ENCODE data around the gene SETD7. TPM values are rescaled to one million over a fixed set of nuclear protein-coding genes. Genes with fewer than 3 reads are reported as not detected.
"Not testable (repeated sequence)": the region's sequence is repeated elsewhere in the genome, so short reads cannot be mapped to it uniquely, and the experiment has no call there.

The SETD7 gene
- total RNA-seq, 2 experiments from 2014 or later: 10.4 to 12.1 TPM

DNA sequence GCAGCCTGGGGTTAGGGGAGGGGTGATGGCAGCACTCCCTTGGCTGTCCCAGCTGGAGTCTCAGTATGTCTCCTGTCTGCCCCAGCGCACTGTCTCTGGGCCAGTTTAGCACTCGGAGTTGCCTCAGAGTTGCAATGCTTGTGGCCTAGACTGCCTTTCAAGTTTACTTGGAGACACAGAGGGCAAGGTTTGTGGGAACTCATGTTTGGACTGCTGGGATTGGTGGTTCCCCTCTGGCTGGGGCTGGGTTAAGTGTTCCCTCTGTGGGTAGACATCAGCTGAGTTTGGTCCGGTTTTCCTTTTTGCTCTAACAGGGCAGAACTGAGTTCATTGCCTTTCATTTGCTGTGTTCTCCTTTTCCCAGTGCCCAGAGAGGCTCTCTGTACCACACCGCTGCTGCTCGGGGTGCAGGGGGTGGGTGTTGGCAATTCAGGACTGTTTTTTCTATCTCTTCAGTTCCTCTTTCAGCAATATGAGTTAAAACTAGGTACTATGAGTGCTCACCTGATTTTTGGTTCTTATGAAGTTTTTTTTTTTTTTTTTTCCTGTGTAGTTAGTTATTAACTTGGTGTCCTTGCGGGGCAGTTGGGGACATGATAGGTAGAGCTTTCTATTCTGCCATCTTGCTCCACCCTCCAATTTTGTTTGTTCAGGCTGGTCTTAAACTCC, 84.9 kb downstream of the SETD7 start:
- ChIA-PET POLR2A (no interaction called here), CTCF (no interaction called here)
- Mint-ChIP-seq H3K36me3 (ENCODE audit: low read depth) (peaks cover 36% of the 10 kb centered on the region), H3K4me3 (no peak overlapping the region), H3K27ac (no peak overlapping the region), H3K27me3 (no peaks in the 10 kb centered on the region), H3K4me1 (ENCODE audit: low read depth) (peaks cover 5% of the 10 kb centered on the region), H3K9me3 (peaks cover 18% of the 10 kb centered on the region)
- DNase-seq (no peak), ATAC-seq (no peak)
- intact Hi-C loops (cut with micrococcal nuclease): no loop called here
- TF ChIP-seq, protein P1, sequence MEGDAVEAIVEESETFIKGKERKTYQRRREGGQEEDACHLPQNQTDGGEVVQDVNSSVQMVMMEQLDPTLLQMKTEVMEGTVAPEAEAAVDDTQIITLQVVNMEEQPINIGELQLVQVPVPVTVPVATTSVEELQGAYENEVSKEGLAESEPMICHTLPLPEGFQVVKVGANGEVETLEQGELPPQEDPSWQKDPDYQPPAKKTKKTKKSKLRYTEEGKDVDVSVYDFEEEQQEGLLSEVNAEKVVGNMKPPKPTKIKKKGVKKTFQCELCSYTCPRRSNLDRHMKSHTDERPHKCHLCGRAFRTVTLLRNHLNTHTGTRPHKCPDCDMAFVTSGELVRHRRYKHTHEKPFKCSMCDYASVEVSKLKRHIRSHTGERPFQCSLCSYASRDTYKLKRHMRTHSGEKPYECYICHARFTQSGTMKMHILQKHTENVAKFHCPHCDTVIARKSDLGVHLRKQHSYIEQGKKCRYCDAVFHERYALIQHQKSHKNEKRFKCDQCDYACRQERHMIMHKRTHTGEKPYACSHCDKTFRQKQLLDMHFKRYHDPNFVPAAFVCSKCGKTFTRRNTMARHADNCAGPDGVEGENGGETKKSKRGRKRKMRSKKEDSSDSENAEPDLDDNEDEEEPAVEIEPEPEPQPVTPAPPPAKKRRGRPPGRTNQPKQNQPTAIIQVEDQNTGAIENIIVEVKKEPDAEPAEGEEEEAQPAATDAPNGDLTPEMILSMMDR (IDR thresholded peaks at IDR 0.05): no peak

DNA sequence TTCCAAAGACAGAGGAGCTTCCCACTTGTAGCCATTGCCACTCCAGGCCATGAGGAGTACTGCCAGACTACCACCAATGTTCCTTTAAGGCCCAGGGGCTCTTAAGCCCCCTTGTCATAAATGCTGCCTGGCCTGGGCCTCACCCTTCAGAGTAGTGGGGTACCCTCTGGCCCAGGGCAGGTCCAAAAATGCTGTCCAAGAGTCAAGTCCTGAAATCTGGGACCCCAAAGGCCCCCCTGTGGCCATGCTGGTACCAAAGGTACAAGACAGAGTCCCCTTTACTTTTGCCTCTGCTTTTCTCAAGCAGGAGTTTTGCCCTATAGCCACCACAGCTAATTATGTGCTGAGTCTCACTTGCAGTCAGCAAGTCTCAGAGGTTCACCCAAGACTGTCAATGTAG, 85.7 kb downstream of the SETD7 start:
- DNase-seq (no peak), ATAC-seq (no peak)
- Mint-ChIP-seq H3K27ac (no peak overlapping the region), H3K9me3 (peaks cover 18% of the 10 kb centered on the region), H3K4me3 (no peak overlapping the region), H3K4me1 (ENCODE audit: low read depth) (peaks cover 7% of the 10 kb centered on the region), H3K36me3 (ENCODE audit: low read depth) (peaks cover 38% of the 10 kb centered on the region), H3K27me3 (no peaks in the 10 kb centered on the region)
- POLR2A ChIA-PET: no interaction called here
- CTCF ChIA-PET: no interaction called here
- intact Hi-C loops (cut with micrococcal nuclease): no loop called here
- TF ChIP-seq, protein P1 (IDR thresholded peaks at IDR 0.05): no peak

DNA sequence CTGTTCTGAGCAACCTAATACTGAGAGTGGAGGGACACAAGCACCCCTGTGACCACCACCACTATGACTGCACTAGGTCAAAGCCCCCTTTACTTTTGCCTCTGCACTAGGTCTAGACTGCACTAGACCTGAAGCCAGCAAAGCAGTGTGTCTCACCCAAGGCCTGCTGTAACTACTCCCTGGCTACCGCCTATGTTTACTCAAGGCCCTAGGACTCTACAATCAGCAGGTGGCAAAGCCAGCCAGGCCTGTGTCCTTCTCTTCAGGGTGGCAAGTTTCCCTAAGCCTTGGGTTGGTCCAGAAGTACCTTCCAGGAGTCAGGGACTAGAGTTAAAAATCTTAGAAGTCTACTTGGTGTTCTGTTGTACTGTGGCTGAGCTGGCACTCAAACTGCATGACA, 86.2 kb downstream of the SETD7 start:
- Mint-ChIP-seq H3K9me3 (peaks cover 18% of the 10 kb centered on the region), H3K4me1 (ENCODE audit: low read depth) (peaks cover 7% of the 10 kb centered on the region), H3K4me3 (no peak overlapping the region), H3K36me3 (ENCODE audit: low read depth) (peaks cover 38% of the 10 kb centered on the region), H3K27me3 (no peaks in the 10 kb centered on the region), H3K27ac (no peak overlapping the region)
- CTCF ChIA-PET: interaction anchor here (0.8 kb wide), 1 partner anchor 56 kb away, joined by 3 read pairs; no protein-coding TSS in a partner anchor
- DNase-seq (no peak), ATAC-seq (no peak)
- TF ChIP-seq, protein P1 (IDR thresholded peaks at IDR 0.05): no peak
- intact Hi-C loops (cut with micrococcal nuclease): no loop called here
- POLR2A ChIA-PET: no interaction called here

DNA sequence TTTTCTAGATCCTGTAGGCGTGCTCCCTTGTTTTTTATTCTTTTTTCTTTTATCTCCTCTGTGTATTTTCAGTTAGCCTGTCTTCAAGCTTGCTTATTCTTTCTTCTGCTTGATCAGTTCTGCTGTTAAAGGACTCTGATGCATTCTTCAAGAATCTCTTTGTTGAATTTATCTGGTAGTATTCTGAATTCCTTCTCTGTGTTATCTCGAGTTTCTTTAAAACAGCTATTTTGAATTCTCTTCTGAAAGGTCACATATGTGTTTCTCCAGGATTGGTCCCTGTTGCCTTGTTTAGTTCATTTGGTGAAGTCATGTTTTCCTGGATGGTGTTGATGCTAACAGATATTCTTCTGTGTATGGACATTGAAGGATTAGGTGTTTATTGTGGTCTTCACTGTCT, 86.8 kb downstream of the SETD7 start:
- Mint-ChIP-seq H3K36me3 (ENCODE audit: low read depth) (peaks cover 43% of the 10 kb centered on the region), H3K9me3 (peaks cover 20% of the 10 kb centered on the region), H3K4me1 (ENCODE audit: low read depth) (peaks cover 7% of the 10 kb centered on the region), H3K4me3 (no peak overlapping the region), H3K27me3 (no peaks in the 10 kb centered on the region), H3K27ac (no peak overlapping the region)
- ATAC-seq: no peak
- POLR2A ChIA-PET: no interaction called here
- CTCF ChIA-PET: interaction anchor here (0.8 to 1.5 kb wide), 2 partner anchors 56 to 188 kb away, joined by 3 read pairs; no protein-coding TSS in a partner anchor
- no peak for DNase-seq
- TF ChIP-seq, protein P1 (IDR thresholded peaks at IDR 0.05): no peak
- intact Hi-C loops (cut with micrococcal nuclease): no loop called here

DNA sequence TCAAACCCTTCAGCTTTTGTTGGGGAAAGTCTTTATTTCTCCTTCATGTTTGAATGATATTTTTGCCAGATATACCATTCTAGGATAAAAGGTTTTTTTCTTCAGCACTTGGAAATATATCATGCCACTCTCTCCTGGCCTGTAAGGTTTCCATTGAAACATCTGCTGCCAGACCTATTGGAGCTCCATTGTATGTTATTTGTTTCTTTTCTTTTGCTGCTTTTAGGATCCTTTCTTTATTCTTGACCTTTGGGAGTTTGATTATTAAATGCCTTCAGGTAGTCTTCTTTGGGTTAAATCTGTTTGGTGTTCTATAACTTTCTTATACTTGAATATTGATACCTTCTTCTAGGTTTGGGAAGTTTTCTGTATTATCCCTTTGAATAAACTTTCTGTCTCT, 87.3 kb downstream of the SETD7 start:
- H3K27me3 Mint-ChIP-seq; DNase-seq; intact Hi-C loops (cut with micrococcal nuclease); ATAC-seq; POLR2A ChIA-PET; H3K4me3 Mint-ChIP-seq; H3K4me1 Mint-ChIP-seq (ENCODE audit: low read depth); H3K27ac Mint-ChIP-seq: not testable (repeated sequence)
- Mint-ChIP-seq H3K36me3 (ENCODE audit: low read depth) (peaks cover 43% of the 10 kb centered on the region), H3K9me3 (peaks cover 20% of the 10 kb centered on the region)
- CTCF ChIA-PET: interaction anchor here (0.8 to 1.5 kb wide), 2 partner anchors 55 to 188 kb away, joined by 3 read pairs; no protein-coding TSS in a partner anchor
